Endothelial cell (in vitro differentiated cells): ENCODE results near the gene TPM3. TPM values are rescaled to one million over a fixed set of nuclear protein-coding genes. Genes with fewer than 3 reads are reported as not detected.

ENCODE experiments used
- DNase-seq: peaks from one replicate; pipeline ENCODE4 v3.0.0; 2021; ENCODE audit warnings: low spot score
- H3K27ac Mint-ChIP-seq: one replicate; pipeline ENCODE4 v1.8.0; 2021; ENCODE audit warnings: mixed read lengths, inconsistent platforms; ENCODE audit not compliant: unreplicated experiment
- H3K27me3 Mint-ChIP-seq: one replicate; pipeline ENCODE4 v1.8.0; 2021; ENCODE audit warnings: mild to moderate bottlenecking, moderate library complexity, mixed read lengths, inconsistent platforms; ENCODE audit not compliant: unreplicated experiment
- H3K36me3 Mint-ChIP-seq: one replicate; pipeline ENCODE4 v1.8.0; 2021; ENCODE audit warnings: mild to moderate bottlenecking, low read depth, mixed read lengths, inconsistent platforms; ENCODE audit not compliant: unreplicated experiment
- H3K4me1 Mint-ChIP-seq: one replicate; pipeline ENCODE4 v1.8.0; 2021; ENCODE audit warnings: mild to moderate bottlenecking, mixed read lengths, inconsistent platforms; ENCODE audit not compliant: unreplicated experiment
- H3K4me3 Mint-ChIP-seq: one replicate; pipeline ENCODE4 v1.8.0; 2021; ENCODE audit warnings: mild to moderate bottlenecking, mixed read lengths, inconsistent platforms; ENCODE audit not compliant: unreplicated experiment
- H3K9me3 Mint-ChIP-seq: one replicate; pipeline ENCODE4 v1.8.0; 2021; ENCODE audit warnings: mixed read lengths, inconsistent platforms; ENCODE audit not compliant: unreplicated experiment
- total RNA-seq: library from RNA; stranded (reverse); fragmentation: NEBNext Ultra II Directional; extraction: Animal tissue kit (Norgen Biotek cat#: 25700); gene quantifications from one replicate; pipeline ENCODE4 v1.2.1, GENCODE V29; 2021; ENCODE audit not compliant: unreplicated experiment
- TF ChIP-seq, protein P1 (sequence below): fragments of 200-600 bp; sonication (generic); IDR thresholded peaks from one replicate; pipeline ENCODE4 v1.5.0; 2021; ENCODE audit warnings: antibody characterized with exemption; ENCODE audit not compliant: unreplicated experiment

The TPM3 gene
- total RNA-seq, 1 donor from 2014 or later: 689 TPM

DNA sequence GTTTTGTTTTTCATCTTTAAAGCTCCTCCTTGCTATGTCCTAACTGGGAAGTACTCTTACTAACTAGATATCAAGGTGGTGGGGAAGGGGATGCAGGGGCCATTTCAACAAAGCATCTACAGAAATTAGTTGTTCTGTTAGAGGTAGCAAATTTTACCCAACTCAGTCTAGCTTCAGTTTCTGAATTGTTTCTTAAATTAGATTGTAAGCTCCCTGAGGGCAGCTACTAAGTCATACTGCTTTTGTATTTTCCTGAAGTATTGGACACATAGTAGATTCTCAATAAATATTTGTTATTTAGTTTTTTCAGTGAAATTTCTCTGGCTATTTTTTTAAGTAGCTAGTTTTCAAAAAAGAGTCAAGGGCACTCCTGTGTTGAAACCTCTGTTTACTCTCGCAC is 30.6 kb upstream of the TPM3 start:
- peak overlapping the region; percentile 99 for H3K27ac Mint-ChIP-seq
- peaks cover 15% of the 10 kb centered on the region for H3K27me3 Mint-ChIP-seq
- peak overlapping the region; percentile 99 for H3K4me3 Mint-ChIP-seq
- TF ChIP-seq, protein P1, sequence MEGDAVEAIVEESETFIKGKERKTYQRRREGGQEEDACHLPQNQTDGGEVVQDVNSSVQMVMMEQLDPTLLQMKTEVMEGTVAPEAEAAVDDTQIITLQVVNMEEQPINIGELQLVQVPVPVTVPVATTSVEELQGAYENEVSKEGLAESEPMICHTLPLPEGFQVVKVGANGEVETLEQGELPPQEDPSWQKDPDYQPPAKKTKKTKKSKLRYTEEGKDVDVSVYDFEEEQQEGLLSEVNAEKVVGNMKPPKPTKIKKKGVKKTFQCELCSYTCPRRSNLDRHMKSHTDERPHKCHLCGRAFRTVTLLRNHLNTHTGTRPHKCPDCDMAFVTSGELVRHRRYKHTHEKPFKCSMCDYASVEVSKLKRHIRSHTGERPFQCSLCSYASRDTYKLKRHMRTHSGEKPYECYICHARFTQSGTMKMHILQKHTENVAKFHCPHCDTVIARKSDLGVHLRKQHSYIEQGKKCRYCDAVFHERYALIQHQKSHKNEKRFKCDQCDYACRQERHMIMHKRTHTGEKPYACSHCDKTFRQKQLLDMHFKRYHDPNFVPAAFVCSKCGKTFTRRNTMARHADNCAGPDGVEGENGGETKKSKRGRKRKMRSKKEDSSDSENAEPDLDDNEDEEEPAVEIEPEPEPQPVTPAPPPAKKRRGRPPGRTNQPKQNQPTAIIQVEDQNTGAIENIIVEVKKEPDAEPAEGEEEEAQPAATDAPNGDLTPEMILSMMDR: no peak
- DNase-seq: no peak
- H3K4me1 Mint-ChIP-seq: peaks cover 36% of the 10 kb centered on the region
- H3K36me3 Mint-ChIP-seq: peaks cover 31% of the 10 kb centered on the region
- no peaks in the 10 kb centered on the region for H3K9me3 Mint-ChIP-seq

DNA sequence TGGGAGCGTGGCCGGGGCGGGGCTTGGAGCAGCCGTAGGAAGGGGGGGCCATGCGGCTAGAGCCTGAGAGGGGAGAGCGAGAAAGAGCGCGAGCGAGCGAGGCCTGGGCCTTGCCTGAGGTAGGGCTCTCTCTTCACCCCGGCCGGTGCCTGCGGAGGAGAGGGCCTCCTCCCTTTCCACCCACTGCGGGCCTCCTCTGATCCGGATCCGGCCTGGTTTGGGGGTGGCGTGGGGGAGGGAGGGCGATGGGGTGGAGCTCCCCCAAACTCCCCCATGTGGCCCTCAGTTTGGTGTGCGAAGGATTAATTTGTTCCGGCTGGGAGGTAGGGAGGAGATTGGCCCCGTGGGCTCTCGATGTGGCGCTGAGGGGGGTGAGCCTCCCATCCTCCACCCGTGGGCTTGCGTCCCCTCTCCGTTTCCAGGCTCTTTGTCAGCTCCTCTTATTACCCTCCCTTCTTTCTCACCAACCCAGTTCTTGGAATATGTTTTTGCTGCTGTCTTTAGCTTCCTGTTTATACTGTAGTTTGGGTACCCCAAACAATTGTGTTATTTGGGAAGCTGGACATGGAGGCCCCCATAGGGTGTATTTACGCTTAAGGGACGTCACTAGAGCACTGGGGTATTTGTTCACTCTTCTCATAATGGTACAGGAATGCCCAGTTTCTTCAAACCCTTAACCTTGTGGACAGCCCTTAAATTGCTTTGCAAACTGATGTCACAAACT is 29.5 kb upstream of the TPM3 start:
- TF ChIP-seq, protein P1: no peak
- peak; percentile 35 for DNase-seq
- H3K4me1 Mint-ChIP-seq: peaks cover 36% of the 10 kb centered on the region

DNA sequence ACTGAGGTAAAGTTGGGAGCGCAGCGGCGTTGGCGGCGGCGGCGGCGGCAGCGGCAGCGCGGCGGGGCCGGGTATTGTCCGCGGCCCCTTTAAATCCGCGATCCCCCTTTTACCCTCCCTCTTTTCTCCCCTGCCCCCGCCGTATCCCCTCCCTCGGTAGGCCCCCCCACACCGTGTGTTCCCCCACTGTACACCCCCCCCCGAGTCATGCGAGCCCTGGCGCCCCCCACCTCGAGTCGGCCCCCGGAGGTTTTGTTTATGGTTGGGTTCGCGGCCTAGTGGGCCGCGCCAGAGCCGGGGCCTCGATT is 29.0 kb upstream of the TPM3 start:
- no peaks in the 10 kb centered on the region for H3K9me3 Mint-ChIP-seq
- DNase-seq: no peak
- peaks cover 20% of the 10 kb centered on the region for H3K36me3 Mint-ChIP-seq
- TF ChIP-seq, protein P1: no peak
- peak overlapping the region; percentile 99 for H3K4me3 Mint-ChIP-seq
- peaks cover 15% of the 10 kb centered on the region for H3K27me3 Mint-ChIP-seq
- H3K4me1 Mint-ChIP-seq: peaks cover 36% of the 10 kb centered on the region
- peak overlapping the region; percentile 99 for H3K27ac Mint-ChIP-seq

More for the DNA sequence above, 29.5 kb upstream of the TPM3 start:
- Mint-ChIP-seq H3K27me3 (peaks cover 15% of the 10 kb centered on the region), H3K27ac (peak overlapping the region; percentile 99), H3K36me3 (peaks cover 25% of the 10 kb centered on the region), H3K9me3 (no peaks in the 10 kb centered on the region), H3K4me3 (peak overlapping the region; percentile 99)

DNA sequence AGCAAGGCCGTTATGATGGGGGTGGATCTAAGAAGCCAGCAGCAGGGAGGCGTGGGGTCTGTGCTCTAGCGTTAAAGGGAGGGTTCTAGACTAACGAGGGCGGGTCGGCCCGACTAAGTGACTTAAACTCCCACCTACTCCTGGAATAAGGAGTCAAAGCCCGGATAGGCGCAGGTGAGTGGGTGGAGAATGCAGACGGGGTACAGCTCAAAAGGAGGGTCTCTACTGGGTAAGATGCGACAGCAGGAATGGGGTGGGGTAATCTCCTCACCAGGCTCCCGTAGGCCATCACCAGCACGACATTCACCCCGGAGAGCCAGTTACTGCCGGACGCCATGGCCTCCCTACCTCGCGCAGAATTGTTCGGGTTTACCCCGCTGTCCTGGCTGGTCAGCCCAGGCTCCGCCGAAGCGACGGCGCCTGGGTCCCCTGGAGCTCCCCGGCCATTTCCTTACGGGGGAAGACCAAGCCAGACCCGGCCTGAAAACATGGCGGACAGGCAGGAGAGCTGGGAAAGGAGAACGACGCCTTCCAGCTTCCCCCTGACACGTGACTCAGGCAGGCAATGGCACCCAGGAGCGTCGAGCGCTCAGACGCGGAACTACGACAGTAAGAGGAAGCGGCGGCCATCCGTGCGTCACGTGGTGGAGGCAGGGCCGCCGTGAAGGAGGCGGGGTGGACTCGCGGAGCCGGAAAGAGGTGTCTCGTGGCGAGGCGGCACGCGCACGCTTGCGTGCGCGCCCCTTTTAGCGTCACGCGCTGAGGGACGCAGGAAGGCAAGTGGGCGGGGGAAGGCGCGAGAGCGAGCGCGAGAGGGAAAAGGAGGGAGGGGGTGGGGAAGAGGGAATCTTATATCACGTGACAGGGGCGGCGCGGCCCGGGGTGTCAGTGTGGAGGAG is 28.4 kb upstream of the TPM3 start, which contains the start of gene UBAP2L:
Gene UBAP2L, plus strand, starts transcription at position 885 of the 899 bp plus-strand sequence. CDS start 4,169 bp downstream, outside the sequence.
- peaks cover 36% of the 10 kb centered on the region for H3K4me1 Mint-ChIP-seq
- DNase-seq: peak; percentile 98
- TF ChIP-seq, protein P1: no peak
- H3K27me3 Mint-ChIP-seq: peaks cover 15% of the 10 kb centered on the region
- H3K27ac Mint-ChIP-seq: peak within 1 kb of the TSS; percentile 99
- no peaks in the 10 kb centered on the region for H3K9me3 Mint-ChIP-seq
- H3K4me3 Mint-ChIP-seq: peak within 1 kb of the TSS; percentile 99
- H3K36me3 Mint-ChIP-seq: peaks cover 14% of the 10 kb centered on the region
